ENCODE results near the gene ASB18. TPM values are rescaled to one million over a fixed set of nuclear protein-coding genes. Genes with fewer than 3 reads are reported as not detected.

Gene ASB18
- total and polyA plus RNA-seq, 2 donors (not counting 3 experiments of a cell fraction or from before 2014, with no cell fraction given) = not detected

GRCh38 chr2:236170590-236171165 is 93.5 kb downstream of the ASB18 start:
- Histone ChIP-seq H3K9ac (replicated peaks; ENCODE audit: extremely low read depth, insufficient read depth, low read length) (no peak overlapping the region), H2AFZ (ENCODE audit: low read depth, low read length) (no peak overlapping the region), H3K27me3 (ENCODE audit: control insufficient read depth in 2 of 2, insufficient read depth in 2 of 2, low read length in 2 of 2) (peaks cover 3 to 55% of the 10 kb centered on the region in 2 experiments), H3K4me1 (ENCODE audit: control insufficient read depth, extremely low read depth, insufficient read depth, low read length) (peaks cover 30% of the 10 kb centered on the region), H3K27ac (ENCODE audit: insufficient read depth, low read depth, low read length) (no peak overlapping the region), H3K79me2 (ENCODE audit: control insufficient read depth, insufficient read depth, low read length) (no peaks in the 10 kb centered on the region), H3K36me3 (ENCODE audit: control insufficient read depth in 2 of 2, extremely low read depth in 1 of 2, insufficient read depth in 2 of 2, low read length in 2 of 2) (no peaks in the 10 kb centered on the region), H3K4me2 (ENCODE audit: insufficient read depth, low read length) (no peak overlapping the region), H4K20me1 (replicated peaks; ENCODE audit: control insufficient read depth, extremely low read depth, insufficient read depth, low read length) (no peaks in the 10 kb centered on the region), H3K9me1 (replicated peaks; ENCODE audit: control insufficient read depth, extremely low read depth, insufficient read depth, low read length) (no peaks in the 10 kb centered on the region), H3K4me3 (replicated peaks in 1 of 3; ENCODE audit: insufficient read depth in 1 of 3, low read depth in 1 of 3, low read length in 3 of 3) (no peak overlapping the region), H3K9me3 (replicated peaks; ENCODE audit: control insufficient read depth, insufficient read depth, low read length) (no peaks in the 10 kb centered on the region)
- BruUV-seq (replicated peaks) = no TSS peak
- DNase-seq (ENCODE audit: low read depth, low spot score) (no peak), FAIRE-seq (no peak)
- CTCF ChIA-PET = interaction anchor here (2.1 to 4.9 kb wide), 2 partner anchors 8 to 391 kb away, joined by 11 to 61 read pairs; no protein-coding TSS in a partner anchor
- TF ChIP-seq MYC (IDR thresholded peaks at IDR 0.05; ENCODE audit: low read depth, low read length) (no peak), POLR2AphosphoS5 (IDR thresholded peaks at IDR 0.05; ENCODE audit: insufficient read depth, low read depth, low read length) (no peak), EZH2 (IDR thresholded peaks at IDR 0.05; ENCODE audit: borderline replicate concordance, low read depth, low read length, severe bottlenecking) (no peak), GATA2 (IDR thresholded peaks at IDR 0.05; ENCODE audit: insufficient read depth, insufficient read length, low read depth, low read length) (no peak), POLR2A (IDR thresholded peaks at IDR 0.05; ENCODE audit: low read depth, low read length) (no peak), MAX (IDR thresholded peaks at IDR 0.05; ENCODE audit: insufficient read depth, insufficient read length) (no peak), JUN (IDR thresholded peaks at IDR 0.05; ENCODE audit: borderline replicate concordance, insufficient read depth, insufficient read length, low read depth) (no peak)
- intact Hi-C loops (cut with micrococcal nuclease) = no loop called here
- dilution Hi-C loops (cut with MboI; ENCODE audit: extremely low pct_ligation_motif_present, low sequenced_read_pairs) = no loop called here
- POLR2A ChIA-PET = no interaction called here

All from endothelial cell of umbilical vein (primary cell).